DOHH2 (cell line): ENCODE data around the gene FAM98B.

ENCODE experiments used
- H3F3A ChIP-seq: fragments of 200-600 bp; sonication (generic), shearing (Covaris generic); 2 replicates; pipeline ENCODE4 v1.6.0; 2016; ENCODE audit warnings: antibody characterized with exemption, mild to moderate bottlenecking; ENCODE audit not compliant: control insufficient read depth, insufficient read depth
- H3K27ac ChIP-seq: fragments of 200-600 bp; sonication (generic); 2 replicates; pipeline ENCODE4 v1.5.1; 2014; ENCODE audit warnings: low read depth, mild to moderate bottlenecking, low read length, moderate library complexity
- H3K27me3 ChIP-seq: fragments of 200-600 bp; sonication (generic); 2 replicates; pipeline ENCODE4 v1.6.1; 2014; ENCODE audit warnings: mild to moderate bottlenecking, low read length, mixed read lengths; ENCODE audit not compliant: control insufficient read depth
- H3K36me3 ChIP-seq: fragments of 200-600 bp; sonication (generic); 2 replicates; pipeline ENCODE4 v1.6.1; 2014; ENCODE audit warnings: mild to moderate bottlenecking, low read length, moderate library complexity, mixed read lengths; ENCODE audit not compliant: control insufficient read depth
- H3K4me1 ChIP-seq: fragments of 200-600 bp; sonication (generic); 2 replicates; pipeline ENCODE4 v1.6.1; 2014; ENCODE audit warnings: mild to moderate bottlenecking, low read length, mixed read lengths; ENCODE audit not compliant: control insufficient read depth
- H3K4me2 ChIP-seq: fragments of 200-600 bp; sonication (generic); 2 replicates; pipeline ENCODE4 v1.6.0; 2014; ENCODE audit warnings: mild to moderate bottlenecking, low read length, moderate library complexity
- H3K4me3 ChIP-seq: fragments of 200-600 bp; sonication (generic); 2 replicates; pipeline ENCODE4 v1.5.1; 2014; ENCODE audit warnings: mild to moderate bottlenecking, low read length, mixed read lengths
- H3K79me2 ChIP-seq: fragments of 200-600 bp; sonication (generic); 2 replicates; pipeline ENCODE4 v1.6.1; 2014; ENCODE audit warnings: mild to moderate bottlenecking, low read length, mixed read lengths; ENCODE audit not compliant: control insufficient read depth
- H3K9me2 ChIP-seq: fragments of 200-600 bp; sonication (generic); replicated peaks from 2 replicates; pipeline ENCODE4 v1.6.1; 2014; ENCODE audit warnings: mild to moderate bottlenecking, low read length, mixed read lengths; ENCODE audit not compliant: control insufficient read depth
- H3K9me3 ChIP-seq: fragments of 200-600 bp; sonication (generic); 2 replicates; pipeline ENCODE4 v1.6.1; 2014; ENCODE audit warnings: antibody characterized with exemption, low read length, mixed read lengths; ENCODE audit not compliant: control insufficient read depth, insufficient read depth
- H4K20me1 ChIP-seq: fragments of 200-600 bp; sonication (generic); 2 replicates; pipeline ENCODE4 v1.6.0; 2014; ENCODE audit warnings: low read depth, mild to moderate bottlenecking, antibody characterized with exemption, low read length, moderate library complexity; ENCODE audit not compliant: control insufficient read depth, insufficient read depth
- EZH2phosphoT487 ChIP-seq: fragments of 200-600 bp; sonication (generic); IDR thresholded peaks from 2 replicates; pipeline ENCODE4 v1.6.1; 2017; ENCODE audit warnings: borderline replicate concordance, mild to moderate bottlenecking, antibody characterized with exemption, low read length, moderate library complexity, mixed read lengths
- TF ChIP-seq, protein P1 (sequence below): fragments of 200-600 bp; sonication (generic); IDR thresholded peaks from one replicate; pipeline ENCODE4 v1.5.1; 2014; ENCODE audit warnings: antibody characterized with exemption, mild to moderate bottlenecking, low read depth, low read length; ENCODE audit not compliant: poor library complexity, severe bottlenecking

FAM98B gene

GRCh38 chr15:38504680-38505467 lies 50.9 kb downstream of the FAM98B start:
- H3K27ac ChIP-seq = no peak overlapping the region
- H3K27me3 ChIP-seq = no peaks in the 10 kb centered on the region
- TF ChIP-seq, protein P1, sequence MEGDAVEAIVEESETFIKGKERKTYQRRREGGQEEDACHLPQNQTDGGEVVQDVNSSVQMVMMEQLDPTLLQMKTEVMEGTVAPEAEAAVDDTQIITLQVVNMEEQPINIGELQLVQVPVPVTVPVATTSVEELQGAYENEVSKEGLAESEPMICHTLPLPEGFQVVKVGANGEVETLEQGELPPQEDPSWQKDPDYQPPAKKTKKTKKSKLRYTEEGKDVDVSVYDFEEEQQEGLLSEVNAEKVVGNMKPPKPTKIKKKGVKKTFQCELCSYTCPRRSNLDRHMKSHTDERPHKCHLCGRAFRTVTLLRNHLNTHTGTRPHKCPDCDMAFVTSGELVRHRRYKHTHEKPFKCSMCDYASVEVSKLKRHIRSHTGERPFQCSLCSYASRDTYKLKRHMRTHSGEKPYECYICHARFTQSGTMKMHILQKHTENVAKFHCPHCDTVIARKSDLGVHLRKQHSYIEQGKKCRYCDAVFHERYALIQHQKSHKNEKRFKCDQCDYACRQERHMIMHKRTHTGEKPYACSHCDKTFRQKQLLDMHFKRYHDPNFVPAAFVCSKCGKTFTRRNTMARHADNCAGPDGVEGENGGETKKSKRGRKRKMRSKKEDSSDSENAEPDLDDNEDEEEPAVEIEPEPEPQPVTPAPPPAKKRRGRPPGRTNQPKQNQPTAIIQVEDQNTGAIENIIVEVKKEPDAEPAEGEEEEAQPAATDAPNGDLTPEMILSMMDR = no peak
- no peak for TF ChIP-seq EZH2phosphoT487
- H3K4me2 ChIP-seq = no peak overlapping the region
- H3K9me2 ChIP-seq = no peaks in the 10 kb centered on the region
- no peak overlapping the region for H3K4me3 ChIP-seq
- no peaks in the 10 kb centered on the region for H3K79me2 ChIP-seq
- H3K4me1 ChIP-seq = no peaks in the 10 kb centered on the region
- H3K36me3 ChIP-seq = no peaks in the 10 kb centered on the region
- H4K20me1 ChIP-seq = no peaks in the 10 kb centered on the region
- H3F3A ChIP-seq = no peaks in the 10 kb centered on the region
- no peaks in the 10 kb centered on the region for H3K9me3 ChIP-seq

DNA sequence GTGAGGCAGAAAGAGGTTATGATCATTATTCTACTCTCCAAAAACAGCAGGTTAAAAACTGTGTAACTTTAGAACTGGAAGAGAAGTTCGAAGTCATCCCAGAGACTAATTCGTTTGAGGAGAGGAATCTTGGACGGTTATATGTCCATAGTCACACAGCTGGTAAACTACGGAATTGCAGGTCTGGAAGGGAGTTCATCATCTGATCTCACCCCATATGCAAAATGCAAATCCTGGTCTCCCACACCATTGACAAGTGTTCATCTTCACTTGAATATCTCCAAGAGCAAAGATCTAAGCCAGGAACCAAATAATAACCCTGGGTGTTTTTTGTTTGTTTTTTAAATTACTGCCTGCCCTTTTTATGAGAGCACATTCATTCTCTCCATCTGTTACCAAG lies 53.1 kb downstream of the FAM98B start:
- Histone ChIP-seq H3K36me3 (no peaks in the 10 kb centered on the region), H3K79me2 (no peaks in the 10 kb centered on the region)
- TF ChIP-seq, protein P1 = no peak
- no peak for TF ChIP-seq EZH2phosphoT487

GRCh38 chr15:38507570-38507969 lies 53.6 kb downstream of the FAM98B start:
- H3K27me3 ChIP-seq = no peaks in the 10 kb centered on the region
- H4K20me1 ChIP-seq = no peaks in the 10 kb centered on the region
- no peak overlapping the region for H3K4me2 ChIP-seq
- no peak for TF ChIP-seq EZH2phosphoT487
- TF ChIP-seq, protein P1 = no peak
- H3K27ac ChIP-seq = no peak overlapping the region
- H3F3A ChIP-seq = no peaks in the 10 kb centered on the region
- H3K9me3 ChIP-seq = no peaks in the 10 kb centered on the region
- no peaks in the 10 kb centered on the region for H3K36me3 ChIP-seq
- H3K79me2 ChIP-seq = no peaks in the 10 kb centered on the region
- H3K4me3 ChIP-seq = no peak overlapping the region
- H3K9me2 ChIP-seq = no peaks in the 10 kb centered on the region
- H3K4me1 ChIP-seq = no peaks in the 10 kb centered on the region

More for the DNA sequence above, 53.1 kb downstream of the FAM98B start:
- Histone ChIP-seq H3K9me2 (no peaks in the 10 kb centered on the region), H3F3A (no peaks in the 10 kb centered on the region), H3K4me3 (no peak overlapping the region), H3K27me3 (no peaks in the 10 kb centered on the region), H3K9me3 (no peaks in the 10 kb centered on the region), H3K4me1 (no peaks in the 10 kb centered on the region), H3K4me2 (no peak overlapping the region), H3K27ac (no peak overlapping the region), H4K20me1 (no peaks in the 10 kb centered on the region)
